HG03571 (cell line): ENCODE data around the gene MAPK4.

Experiments used
- ATAC-seq: cut with Tn5 transposase; IDR thresholded peaks from one replicate; pipeline ENCODE4 v1.9.1; 2021; ENCODE audit not compliant: unreplicated experiment

Gene MAPK4

DNA sequence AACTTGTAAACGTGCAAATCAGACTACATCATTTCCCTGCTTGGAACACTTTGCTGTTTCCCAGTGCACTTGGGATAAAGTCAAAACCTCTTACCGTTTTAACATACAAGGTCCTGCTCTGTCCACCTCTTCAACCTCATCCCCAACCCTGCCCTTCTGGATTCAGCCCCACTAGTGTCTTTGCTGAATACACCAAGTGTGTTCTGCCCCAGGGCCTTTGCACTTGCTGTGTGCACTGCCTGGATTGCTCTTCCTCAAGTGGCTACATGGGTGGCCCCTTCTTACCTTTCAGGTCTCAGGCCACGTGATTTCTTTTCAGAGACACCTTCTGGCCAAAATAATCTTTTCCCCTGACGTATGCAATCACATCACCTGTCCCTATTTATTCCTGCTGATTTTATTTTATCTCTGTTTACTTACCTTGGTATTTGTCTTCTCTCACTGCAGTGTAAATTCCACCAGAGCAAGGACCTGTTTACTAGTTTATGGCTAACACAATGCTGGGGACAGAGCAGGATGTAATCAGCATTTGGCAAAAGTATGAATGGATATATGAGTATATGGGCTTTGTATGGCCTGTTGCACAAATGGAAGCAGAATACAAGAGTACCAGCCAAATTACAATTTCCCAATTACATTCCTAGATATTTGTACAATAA is 63.9 kb downstream of the MAPK4 start:
- ATAC-seq = no peak

DNA sequence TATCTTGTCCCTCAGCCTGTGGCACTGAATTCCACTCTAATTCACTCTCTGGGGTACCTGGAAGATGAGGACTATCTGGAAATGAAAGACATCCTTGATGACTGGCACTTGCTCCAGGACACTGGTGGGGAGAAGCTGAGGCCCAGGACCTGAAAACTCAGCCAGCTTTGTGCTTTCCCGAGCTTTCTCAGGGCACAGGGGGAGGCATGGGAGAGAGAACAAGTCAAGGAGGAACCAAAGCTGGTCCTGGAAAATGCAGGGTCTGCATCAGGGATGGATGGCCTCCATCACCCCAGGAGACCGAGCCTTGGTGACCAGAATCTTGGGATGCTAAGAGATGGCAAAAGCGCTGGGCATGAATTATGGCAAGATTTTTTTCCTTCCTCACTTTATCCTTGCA is 65.1 kb downstream of the MAPK4 start:
- no peak for ATAC-seq

- ATAC-seq = no peak
These were observed 66.4 kb downstream of the MAPK4 start for GRCh38 chr18:50626317-50626716.

GRCh38 chr18:50627594-50628532 is 68.0 kb downstream of the MAPK4 start:
- no peak for ATAC-seq

DNA sequence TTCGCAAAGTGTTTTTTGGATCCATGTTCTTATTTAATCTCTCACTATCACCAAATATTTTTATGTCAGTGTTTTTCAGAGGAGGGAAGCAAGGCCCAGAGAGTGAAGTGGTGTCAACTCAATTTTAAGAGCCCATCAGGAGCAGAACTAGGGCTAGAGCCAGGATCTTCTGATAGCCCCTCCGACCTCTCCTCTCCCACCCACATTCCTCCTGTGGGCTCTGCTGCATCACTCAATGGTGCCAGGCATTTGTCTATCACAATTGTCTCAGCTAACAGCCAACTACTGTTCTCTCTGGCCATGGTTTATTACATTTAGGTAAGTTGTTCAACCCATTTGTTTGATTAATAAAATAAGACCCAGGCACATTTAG is 68.6 kb downstream of the MAPK4 start:
- ATAC-seq = no peak

GRCh38 chr18:50629148-50629631 is 69.3 kb downstream of the MAPK4 start:
- no peak for ATAC-seq

DNA sequence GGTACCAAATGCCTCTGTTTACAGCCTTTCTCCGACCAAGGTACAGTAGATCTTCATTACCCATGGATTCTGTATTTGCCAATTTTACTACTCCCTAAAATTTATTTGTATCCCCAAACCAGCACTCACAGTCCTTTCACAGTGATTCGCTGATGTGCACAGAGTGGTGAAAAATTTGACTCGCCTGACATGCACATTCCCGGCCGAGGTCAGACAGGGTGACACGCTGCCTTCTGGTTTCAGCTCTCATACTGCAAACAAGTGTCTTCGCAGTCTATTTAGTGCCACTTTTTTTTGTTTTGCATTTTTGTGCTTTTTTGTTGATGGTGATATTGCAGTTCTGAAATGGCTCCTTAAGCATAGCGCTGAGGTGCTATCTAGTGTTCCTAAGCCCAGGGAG is 71.0 kb downstream of the MAPK4 start:
- ATAC-seq = no peak

DNA sequence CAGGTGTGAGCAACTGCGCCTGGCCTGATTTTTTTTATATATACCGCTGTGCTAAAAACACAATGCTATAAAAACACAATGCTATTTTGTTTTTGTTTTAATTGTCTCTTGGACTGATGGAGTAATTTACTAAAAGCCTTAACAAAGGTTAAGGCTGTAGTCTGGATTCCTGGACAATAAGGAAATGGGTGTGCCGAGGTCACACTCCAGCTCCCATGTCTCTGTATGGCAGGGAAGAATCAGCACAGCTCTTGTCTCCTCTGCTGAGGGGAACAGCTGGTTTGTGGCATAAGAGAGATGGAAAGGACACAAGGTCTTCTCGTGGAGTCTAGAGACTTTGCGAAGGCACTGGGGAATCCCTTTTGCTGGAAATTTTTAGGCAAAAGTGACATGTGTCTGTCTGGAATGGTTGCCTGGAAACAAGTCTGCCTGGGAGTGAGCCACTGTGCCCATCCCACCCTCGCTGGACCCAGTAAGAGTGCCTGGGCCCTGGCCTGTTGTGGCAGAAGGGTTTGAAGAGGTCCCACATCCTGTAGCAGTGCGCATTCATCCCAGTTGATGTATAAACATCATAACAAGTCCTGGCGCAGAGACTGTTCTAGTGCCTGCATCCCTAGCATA is 73.1 kb downstream of the MAPK4 start:
- no peak for ATAC-seq

- ATAC-seq = no peak
These were observed 74.1 kb downstream of the MAPK4 start for GRCh38 chr18:50633992-50634391.

GRCh38 chr18:50636366-50637057 is 76.6 kb downstream of the MAPK4 start:
- no peak for ATAC-seq

GRCh38 chr18:50638016-50638883 is 78.4 kb downstream of the MAPK4 start:
- no peak for ATAC-seq

DNA sequence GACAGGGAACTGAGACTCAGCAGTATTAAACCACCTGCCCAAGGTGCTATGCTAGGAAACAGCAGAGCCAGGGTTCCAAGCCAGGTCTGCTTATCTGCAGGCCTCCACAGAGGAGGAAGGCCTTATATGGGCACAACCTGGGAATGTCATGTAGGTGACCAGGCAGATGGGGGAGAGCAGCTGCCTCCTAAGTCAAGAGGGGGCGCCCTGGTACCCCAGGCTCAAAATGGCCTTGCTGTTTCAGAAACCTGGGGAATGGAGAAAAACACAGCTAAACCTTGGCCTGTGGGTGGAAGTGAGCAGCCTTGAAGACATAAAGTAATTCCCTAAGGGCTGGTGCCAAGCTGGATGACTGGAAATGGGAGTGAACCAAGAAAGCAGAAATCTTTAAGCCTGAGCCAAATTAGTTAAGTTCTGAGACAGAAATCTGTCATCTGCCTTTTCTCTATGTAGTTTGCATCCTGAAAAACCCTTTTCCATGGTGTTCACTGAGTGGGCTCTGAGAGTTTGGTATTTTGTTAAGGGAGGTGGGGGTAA is 79.1 kb downstream of the MAPK4 start:
- no peak for ATAC-seq

- ATAC-seq = no peak
These were observed 79.8 kb downstream of the MAPK4 start for GRCh38 chr18:50639711-50640110.

GRCh38 chr18:50642439-50642838 is 82.6 kb downstream of the MAPK4 start:
- no peak for ATAC-seq

- no peak for ATAC-seq
These were observed 84.3 kb downstream of the MAPK4 start for GRCh38 chr18:50644146-50644545.

DNA sequence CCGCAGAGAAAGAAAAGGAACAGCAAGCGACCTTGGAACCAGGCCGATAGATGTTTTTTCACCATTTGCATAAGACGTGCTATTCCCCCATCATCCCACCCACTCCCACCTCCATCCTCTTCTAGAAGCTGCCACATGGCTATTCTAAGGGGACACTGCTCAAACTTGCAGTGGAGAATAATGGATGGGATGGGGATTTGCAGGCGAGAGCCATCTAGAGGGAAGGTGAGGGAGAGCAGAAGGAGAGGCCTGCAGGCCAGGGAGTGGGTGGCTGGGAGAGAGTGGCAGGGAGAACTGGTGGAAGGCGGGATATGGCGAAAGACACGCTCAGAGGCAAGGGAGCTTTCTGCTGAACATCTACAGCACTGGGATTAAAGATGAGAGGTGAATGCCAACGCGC is 84.9 kb downstream of the MAPK4 start:
- ATAC-seq = no peak

DNA sequence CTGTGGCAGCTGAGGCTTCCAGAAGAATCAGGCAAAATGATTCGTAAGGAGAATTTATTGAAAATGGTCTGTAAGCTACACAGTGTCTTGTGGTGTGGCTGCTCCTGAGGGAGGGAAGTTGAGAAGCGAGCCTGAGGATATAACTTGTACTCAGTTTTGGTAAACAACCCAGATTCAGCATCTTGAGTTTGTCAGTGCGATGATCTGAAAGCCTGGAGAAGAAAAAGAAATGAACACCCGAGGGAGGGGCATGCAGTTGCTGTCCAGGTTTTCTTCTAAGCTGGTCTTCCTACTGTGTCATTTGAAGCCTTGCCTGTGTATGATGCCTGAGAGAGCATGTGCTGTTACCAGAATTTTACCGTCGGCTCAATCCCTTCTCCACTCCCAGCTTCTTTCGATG is 87.3 kb downstream of the MAPK4 start:
- no peak for ATAC-seq

DNA sequence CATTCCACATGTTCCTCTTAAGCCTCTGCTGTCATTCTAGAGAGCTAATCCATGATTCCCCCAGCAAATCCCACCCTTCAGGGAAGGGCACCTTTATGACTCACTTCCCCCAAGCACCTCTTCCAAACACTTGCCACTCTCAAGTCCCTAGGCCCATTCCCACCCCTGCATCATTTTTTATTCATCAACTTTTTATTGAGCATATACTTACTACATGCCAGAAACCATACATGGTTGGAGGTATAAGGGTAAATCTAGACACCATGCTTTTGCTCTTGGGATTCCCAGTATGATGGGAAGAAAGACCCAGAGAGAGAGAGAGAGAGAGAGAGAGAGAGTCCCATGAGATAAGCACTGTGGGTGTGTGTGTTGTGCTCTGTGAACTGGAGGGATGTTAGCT is 87.9 kb downstream of the MAPK4 start:
- no peak for ATAC-seq

GRCh38 chr18:50649821-50650220 is 89.9 kb downstream of the MAPK4 start:
- no peak for ATAC-seq

GRCh38 chr18:50651334-50651733 is 91.4 kb downstream of the MAPK4 start:
- no peak for ATAC-seq
